ENCODE measurements around the gene PSMD6. TPM values are rescaled to one million over a fixed set of nuclear protein-coding genes. Genes with fewer than 3 reads are reported as not detected.

PSMD6 gene
- total and polyA plus RNA-seq, 9 of the 15 experiments (the other 6 are each of a cell fraction or from before 2014, with no cell fraction given) = 78.2 to 133 (median 113) TPM

DNA sequence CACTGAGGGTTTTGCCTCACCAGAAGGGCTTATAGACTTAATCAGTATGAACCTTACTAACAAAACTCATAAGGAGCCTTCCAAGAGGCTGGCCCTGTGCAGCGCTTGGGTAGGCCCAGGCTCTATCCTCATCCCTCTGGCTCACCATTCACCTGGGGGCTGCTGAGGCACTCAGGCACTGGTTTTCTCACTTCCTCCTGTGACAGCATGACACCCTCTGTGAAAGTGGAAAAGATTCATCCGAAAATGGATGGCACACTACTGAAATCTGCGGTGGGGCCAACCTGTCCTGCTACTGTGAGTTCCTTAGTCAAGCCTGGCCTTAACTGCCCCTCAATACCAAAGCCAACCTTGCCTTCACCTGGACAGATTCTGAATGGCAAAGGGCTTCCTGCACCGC is 41.3 kb downstream of the PSMD6 start:
- ChIA-PET POLR2A (no interaction called here), CTCF (ENCODE audit: low intra/inter-chr PET ratio) (no interaction called here)
- FAIRE-seq (no peak), ATAC-seq (no peak), DNase-seq (ENCODE audit: extremely low read depth in 1 of 4, low spot score in 3 of 4) (no peak)
- intact Hi-C loops (cut with micrococcal nuclease) = no loop called here
- no peaks in the 10 kb centered on the region for H3K27me3 ChIP-seq (ENCODE audit: control insufficient read depth in 2 of 2, insufficient read depth in 2 of 2, low read length in 2 of 2)
- H3K4me2 ChIP-seq (ENCODE audit: insufficient read depth, low read length) = no peak overlapping the region
- 100% methylated on average over 1 of the region's 4 CpGs for WGBS (ENCODE audit: insufficient coverage, low coverage, missing lambda C conversion rate)
- no peaks in the 10 kb centered on the region for H4K20me1 ChIP-seq (replicated peaks; ENCODE audit: control insufficient read depth, insufficient read depth, low read length)
- no peak overlapping the region for H3K9ac ChIP-seq (ENCODE audit: insufficient read depth in 1 of 2, low read depth in 2 of 2, low read length in 2 of 2)
- peaks cover 61% of the 10 kb centered on the region; the same call in 2 of the 3 replicates for H3K36me3 ChIP-seq (ENCODE audit: control insufficient read depth, insufficient read depth, low read length)
- 0 out of 3 replicates have a peak, but pooled peaks cover 3% of the 10 kb centered on the region for H3K79me2 ChIP-seq (ENCODE audit: control insufficient read depth, insufficient read depth, low read length)
- H3K9me3 ChIP-seq (replicated peaks; ENCODE audit: control insufficient read depth, insufficient read depth, low read depth, low read length) = no peaks in the 10 kb centered on the region
- H3K27ac ChIP-seq (ENCODE audit: extremely low read depth, low read depth, low read length) = no peak overlapping the region
- H3K4me1 ChIP-seq (replicated peaks in 1 of 2; ENCODE audit: control insufficient read depth in 2 of 2, insufficient read depth in 2 of 2, low read length in 2 of 2) = no peaks in the 10 kb centered on the region
- no peak for TF ChIP-seq ZNF133 (CRISPR knock-in tag; IDR thresholded peaks at IDR 0.05)
- TF ChIP-seq EP300 (IDR thresholded peaks at IDR 0.05; ENCODE audit: low read length) = no peak
- TF ChIP-seq GTF2E2 (tag; IDR thresholded peaks at IDR 0.05) = no peak
- TF ChIP-seq, protein P1, sequence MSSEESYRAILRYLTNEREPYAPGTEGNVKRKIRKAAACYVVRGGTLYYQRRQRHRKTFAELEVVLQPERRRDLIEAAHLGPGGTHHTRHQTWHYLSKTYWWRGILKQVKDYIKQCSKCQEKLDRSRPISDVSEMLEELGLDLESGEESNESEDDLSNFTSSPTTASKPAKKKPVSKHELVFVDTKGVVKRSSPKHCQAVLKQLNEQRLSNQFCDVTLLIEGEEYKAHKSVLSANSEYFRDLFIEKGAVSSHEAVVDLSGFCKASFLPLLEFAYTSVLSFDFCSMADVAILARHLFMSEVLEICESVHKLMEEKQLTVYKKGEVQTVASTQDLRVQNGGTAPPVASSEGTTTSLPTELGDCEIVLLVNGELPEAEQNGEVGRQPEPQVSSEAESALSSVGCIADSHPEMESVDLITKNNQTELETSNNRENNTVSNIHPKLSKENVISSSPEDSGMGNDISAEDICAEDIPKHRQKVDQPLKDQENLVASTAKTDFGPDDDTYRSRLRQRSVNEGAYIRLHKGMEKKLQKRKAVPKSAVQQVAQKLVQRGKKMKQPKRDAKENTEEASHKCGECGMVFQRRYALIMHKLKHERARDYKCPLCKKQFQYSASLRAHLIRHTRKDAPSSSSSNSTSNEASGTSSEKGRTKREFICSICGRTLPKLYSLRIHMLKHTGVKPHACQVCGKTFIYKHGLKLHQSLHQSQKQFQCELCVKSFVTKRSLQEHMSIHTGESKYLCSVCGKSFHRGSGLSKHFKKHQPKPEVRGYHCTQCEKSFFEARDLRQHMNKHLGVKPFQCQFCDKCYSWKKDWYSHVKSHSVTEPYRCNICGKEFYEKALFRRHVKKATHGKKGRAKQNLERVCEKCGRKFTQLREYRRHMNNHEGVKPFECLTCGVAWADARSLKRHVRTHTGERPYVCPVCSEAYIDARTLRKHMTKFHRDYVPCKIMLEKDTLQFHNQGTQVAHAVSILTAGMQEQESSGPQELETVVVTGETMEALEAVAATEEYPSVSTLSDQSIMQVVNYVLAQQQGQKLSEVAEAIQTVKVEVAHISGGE (CRISPR knock-in tag; IDR thresholded peaks at IDR 0.05) = peak in 1 of 3 experiments; percentile 24; a peak in 1 of 6 replicates
- no TSS peak for BruUV-seq (replicated peaks)
- no peak overlapping the region for H3K4me3 ChIP-seq
- in situ Hi-C loops (cut with MboI) = no loop called here
- H2AFZ ChIP-seq (ENCODE audit: low read depth, low read length) = no peak overlapping the region
- H3K9me1 ChIP-seq (ENCODE audit: control insufficient read depth, insufficient read depth, low read length) = no peaks in the 10 kb centered on the region

Measured in K562 (cell line).